Measurements from ENCODE around the gene SLC7A7. TPM values are rescaled to one million over a fixed set of nuclear protein-coding genes. Genes with fewer than 3 reads are reported as not detected.

The SLC7A7 gene
- total RNA-seq, 1 experiment from 2014 or later: 3.1 TPM

- Mint-ChIP-seq H3K36me3 (ENCODE audit: insufficient read depth in 1 of 3, low read depth in 3 of 3) (no peaks in the 10 kb centered on the region), H3K4me3 (no peak overlapping the region), H3K9me3 (no peaks in the 10 kb centered on the region), H3K4me1 (peaks cover 11% of the 10 kb centered on the region in 2 experiments), H3K27me3 (ENCODE audit: low read depth) (no peaks in the 10 kb centered on the region; the same call in 1 of the 2 replicates), H3K27ac (no peak overlapping the region)
- Histone ChIP-seq H3K27ac (ENCODE audit: insufficient read length, low read depth, low read length) (no peak overlapping the region), H4K20me1 (ENCODE audit: control insufficient read depth, insufficient read depth, insufficient read length) (no peaks in the 10 kb centered on the region), H3K56ac (ENCODE audit: insufficient read length, low read depth, low read length) (no peak overlapping the region), H3K23me2 (ENCODE audit: insufficient read length, low read depth, low read length, poor library complexity, severe bottlenecking) (no peaks in the 10 kb centered on the region), H3K79me1 (ENCODE audit: insufficient read depth, low read depth, low read length, poor library complexity, severe bottlenecking) (no peaks in the 10 kb centered on the region), H3K4ac (ENCODE audit: low read depth, low read length) (no peak overlapping the region), H2BK20ac (ENCODE audit: low read depth, low read length, poor library complexity, severe bottlenecking) (no peak overlapping the region), H3K23ac (ENCODE audit: insufficient read length, low read depth, low read length) (no peak overlapping the region), H2BK15ac (ENCODE audit: low read depth, low read length) (no peak overlapping the region), H3K14ac (ENCODE audit: insufficient read depth, low read length) (no peak overlapping the region), H4K5ac (ENCODE audit: insufficient read length, low read depth, low read length) (no peak overlapping the region), H4K91ac (ENCODE audit: insufficient read length, low read depth, low read length) (no peak overlapping the region), H2BK120ac (ENCODE audit: low read depth, low read length, poor library complexity, severe bottlenecking) (no peak overlapping the region), H3K9ac (ENCODE audit: extremely low read depth, insufficient read length, low read length) (no peak overlapping the region), H3K9me3 (ENCODE audit: control insufficient read depth, low read depth, low read length) (no peaks in the 10 kb centered on the region), H2BK5ac (ENCODE audit: insufficient read length, low read length) (no peak overlapping the region), H4K8ac (replicated peaks; ENCODE audit: insufficient read length, low read depth, low read length) (no peak overlapping the region), H3K4me2 (ENCODE audit: insufficient read depth, insufficient read length, low read length) (no peak overlapping the region), H3K4me1 (ENCODE audit: insufficient read depth, low read length) (peaks cover 5% of the 10 kb centered on the region; the same call in 1 of the 2 replicates), H3T11ph (ENCODE audit: low read length) (no peak overlapping the region), H3K18ac (ENCODE audit: insufficient read length, low read depth, low read length) (no peak overlapping the region), H2AFZ (ENCODE audit: low read length) (no peak overlapping the region), H3K27me3 (ENCODE audit: insufficient read depth, low read length) (no peaks in the 10 kb centered on the region), H3K79me2 (ENCODE audit: insufficient read depth, low read length) (no peaks in the 10 kb centered on the region), H2BK12ac (ENCODE audit: insufficient read length, low read depth, low read length) (no peak overlapping the region), H2AK5ac (ENCODE audit: insufficient read length, low read length) (no peak overlapping the region)
- WGBS (ENCODE audit: extremely low coverage, insufficient read length, low lambda C conversion rate): no CpG with 5 or more reads among the region's 8 CpGs
- TF ChIP-seq, protein P1, sequence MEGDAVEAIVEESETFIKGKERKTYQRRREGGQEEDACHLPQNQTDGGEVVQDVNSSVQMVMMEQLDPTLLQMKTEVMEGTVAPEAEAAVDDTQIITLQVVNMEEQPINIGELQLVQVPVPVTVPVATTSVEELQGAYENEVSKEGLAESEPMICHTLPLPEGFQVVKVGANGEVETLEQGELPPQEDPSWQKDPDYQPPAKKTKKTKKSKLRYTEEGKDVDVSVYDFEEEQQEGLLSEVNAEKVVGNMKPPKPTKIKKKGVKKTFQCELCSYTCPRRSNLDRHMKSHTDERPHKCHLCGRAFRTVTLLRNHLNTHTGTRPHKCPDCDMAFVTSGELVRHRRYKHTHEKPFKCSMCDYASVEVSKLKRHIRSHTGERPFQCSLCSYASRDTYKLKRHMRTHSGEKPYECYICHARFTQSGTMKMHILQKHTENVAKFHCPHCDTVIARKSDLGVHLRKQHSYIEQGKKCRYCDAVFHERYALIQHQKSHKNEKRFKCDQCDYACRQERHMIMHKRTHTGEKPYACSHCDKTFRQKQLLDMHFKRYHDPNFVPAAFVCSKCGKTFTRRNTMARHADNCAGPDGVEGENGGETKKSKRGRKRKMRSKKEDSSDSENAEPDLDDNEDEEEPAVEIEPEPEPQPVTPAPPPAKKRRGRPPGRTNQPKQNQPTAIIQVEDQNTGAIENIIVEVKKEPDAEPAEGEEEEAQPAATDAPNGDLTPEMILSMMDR (conservative IDR thresholded peaks at IDR 0.05): no peak
- DNase-seq: no peak
Observed at GRCh38 chr14:22801716-22802115, 13.5 kb downstream of the SLC7A7 start.

All from H9 (cell line).